Keratinocyte (primary cell): ENCODE data around the gene FAM47B. TPM values are rescaled to one million over a fixed set of nuclear protein-coding genes. Genes with fewer than 3 reads are reported as not detected.

Source experiments
- DNase-seq: peaks from one replicate; pipeline ENCODE4 v3.0.0-alpha.2; 2011; ENCODE audit warnings: low read depth, missing footprints, low spot score
- FAIRE-seq: peaks from 2 replicates; lab custom pipeline; 2011; peaks lifted over from hg19 to GRCh38; lab: Jason Lieb, UNC
- H2AFZ ChIP-seq: 2 replicates; pipeline ENCODE4 v1.6.0; 2012; ENCODE audit warnings: low read length, control low read depth, inconsistent platforms; ENCODE audit not compliant: control insufficient read depth
- H3K27ac ChIP-seq: 2 replicates; pipeline ENCODE4 v1.5.1; 2011; ENCODE audit warnings: low read length; ENCODE audit not compliant: control insufficient read depth, insufficient read depth
- H3K27me3 ChIP-seq: 3 replicates; pipeline ENCODE4 v1.6.0; 2011; ENCODE audit warnings: low read length; ENCODE audit not compliant: control insufficient read depth, insufficient read depth; ENCODE audit errors: extremely low read depth
- H3K36me3 ChIP-seq, 2 experiments: 2 replicates in 1 of 2; 3 replicates in 1 of 2; pipeline ENCODE4 v1.5.1; 2011; ENCODE audit warnings: low read length in 2 of 2, mild to moderate bottlenecking in 1 of 2; ENCODE audit not compliant: control insufficient read depth in 2 of 2, insufficient read depth in 2 of 2; ENCODE audit errors: extremely low read depth in 1 of 2
- H3K4me1 ChIP-seq: 3 replicates; pipeline ENCODE4 v1.5.1; 2011; ENCODE audit warnings: low read length; ENCODE audit not compliant: control insufficient read depth, insufficient read depth; ENCODE audit errors: extremely low read depth
- H3K4me2 ChIP-seq: 3 replicates; pipeline ENCODE4 v1.6.0; 2011; ENCODE audit warnings: low read depth, low read length; ENCODE audit not compliant: control insufficient read depth, insufficient read depth; ENCODE audit errors: extremely low read depth
- H3K4me3 ChIP-seq, 3 experiments: fragments of 200-600 bp in 1 of 3; sonication (generic) in 1 of 3; 2 replicates in 2 of 3; 3 replicates in 1 of 3; pipeline ENCODE4 v1.5.1; 2011 to 2016; ENCODE audit warnings: low read length in 3 of 3, mild to moderate bottlenecking in 3 of 3, control low read depth in 2 of 3, inconsistent platforms in 1 of 3, low read depth in 1 of 3, mixed read lengths in 1 of 3, mixed run types in 1 of 3, moderate library complexity in 1 of 3; ENCODE audit not compliant: control insufficient read depth in 2 of 3, insufficient read depth in 2 of 3; ENCODE audit errors: extremely low read depth in 1 of 3
- H3K79me2 ChIP-seq: 2 replicates; pipeline ENCODE4 v1.6.0; 2012; ENCODE audit warnings: low read length; ENCODE audit not compliant: control insufficient read depth, insufficient read depth
- H3K9ac ChIP-seq: 3 replicates; pipeline ENCODE4 v1.6.0; 2011; ENCODE audit warnings: low read length; ENCODE audit not compliant: control insufficient read depth, insufficient read depth; ENCODE audit errors: extremely low read depth
- H3K9me1 ChIP-seq: 3 replicates; pipeline ENCODE4 v1.6.0; 2011; ENCODE audit warnings: low read length; ENCODE audit not compliant: control insufficient read depth, insufficient read depth; ENCODE audit errors: extremely low read depth
- H3K9me3 ChIP-seq: 2 replicates; pipeline ENCODE4 v1.5.1; 2012; ENCODE audit warnings: low read depth, low read length; ENCODE audit not compliant: control insufficient read depth
- H4K20me1 ChIP-seq: 3 replicates; pipeline ENCODE4 v1.6.0; 2011; ENCODE audit warnings: low read length; ENCODE audit not compliant: control insufficient read depth, insufficient read depth; ENCODE audit errors: extremely low read depth
- EZH2 ChIP-seq: IDR thresholded peaks from one replicate; pipeline ENCODE4 v1.6.1; 2012; ENCODE audit warnings: inconsistent platforms, mild to moderate bottlenecking, low read length, moderate library complexity
- dilution Hi-C: fragments of 300-500 bp; cut with MboI; formaldehyde crosslinking; loops from one replicate; pipeline ENCODE4 v1.7.0; 2020; ENCODE audit warnings: low sequenced_read_pairs; ENCODE audit not compliant: extremely low pct_ligation_motif_present
- polyA plus RNA-seq, 5 experiments: library from polyadenylated mRNA; depleted of rRNA in 3 of 5; stranded (reverse) in 3 of 5; stranded (forward) in 1 of 5; unstranded in 1 of 5; fragments of >200 nt; gene quantifications; 1 replicate in 1 of 5; 2 replicates in 3 of 5; 3 replicates in 1 of 5; pipeline versions ENCODE4 v1.2.1 to v1.2.3, GENCODE V29; 2011 to 2012; ENCODE audit warnings: missing spikeins in 2 of 5, low read depth in 1 of 5, low replicate concordance in 1 of 5
- TF ChIP-seq, protein P1 (sequence below), 3 experiments: IDR thresholded peaks in 1 of 3; conservative IDR thresholded peaks in 1 of 3; optimal IDR thresholded peaks in 1 of 3; 2 replicates in 2 of 3; 3 replicates in 1 of 3; pipeline versions ENCODE3 to v1.5.1; 2011; ENCODE audit warnings: low read length in 3 of 3, mild to moderate bottlenecking in 3 of 3, moderate library complexity in 2 of 3, control low read depth in 1 of 3, inconsistent platforms in 1 of 3; ENCODE audit not compliant: insufficient read depth in 2 of 3; ENCODE audit errors: extremely low read depth in 1 of 3

The FAM47B gene
- polyA plus RNA-seq, 1 donor (not counting 4 experiments of a cell fraction or from before 2014, with no cell fraction given): not detected

GRCh38 chrX:34915463-34916225 is 27.0 kb upstream of the FAM47B start:
- no peaks in the 10 kb centered on the region for H3K79me2 ChIP-seq
- no peak overlapping the region for H3K9ac ChIP-seq
- no peaks in the 10 kb centered on the region for H3K9me1 ChIP-seq
- dilution Hi-C loops: no loop called here
- peaks cover 24% of the 10 kb centered on the region for H3K4me1 ChIP-seq
- no peaks in the 10 kb centered on the region for H3K27me3 ChIP-seq
- H3K27ac ChIP-seq: no peak overlapping the region
- H3K36me3 ChIP-seq: no peaks in the 10 kb centered on the region
- H4K20me1 ChIP-seq: no peaks in the 10 kb centered on the region
- peak; percentile 29 for FAIRE-seq
- H3K4me2 ChIP-seq: peak overlapping the region; percentile 52
- no peak overlapping the region for H2AFZ ChIP-seq
- no peak for TF ChIP-seq EZH2
- TF ChIP-seq, protein P1, sequence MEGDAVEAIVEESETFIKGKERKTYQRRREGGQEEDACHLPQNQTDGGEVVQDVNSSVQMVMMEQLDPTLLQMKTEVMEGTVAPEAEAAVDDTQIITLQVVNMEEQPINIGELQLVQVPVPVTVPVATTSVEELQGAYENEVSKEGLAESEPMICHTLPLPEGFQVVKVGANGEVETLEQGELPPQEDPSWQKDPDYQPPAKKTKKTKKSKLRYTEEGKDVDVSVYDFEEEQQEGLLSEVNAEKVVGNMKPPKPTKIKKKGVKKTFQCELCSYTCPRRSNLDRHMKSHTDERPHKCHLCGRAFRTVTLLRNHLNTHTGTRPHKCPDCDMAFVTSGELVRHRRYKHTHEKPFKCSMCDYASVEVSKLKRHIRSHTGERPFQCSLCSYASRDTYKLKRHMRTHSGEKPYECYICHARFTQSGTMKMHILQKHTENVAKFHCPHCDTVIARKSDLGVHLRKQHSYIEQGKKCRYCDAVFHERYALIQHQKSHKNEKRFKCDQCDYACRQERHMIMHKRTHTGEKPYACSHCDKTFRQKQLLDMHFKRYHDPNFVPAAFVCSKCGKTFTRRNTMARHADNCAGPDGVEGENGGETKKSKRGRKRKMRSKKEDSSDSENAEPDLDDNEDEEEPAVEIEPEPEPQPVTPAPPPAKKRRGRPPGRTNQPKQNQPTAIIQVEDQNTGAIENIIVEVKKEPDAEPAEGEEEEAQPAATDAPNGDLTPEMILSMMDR (optimal IDR thresholded peaks at IDR 0.05 in 1 of 3, IDR thresholded peaks at IDR 0.05 in 1 of 3, conservative IDR thresholded peaks at IDR 0.05 in 1 of 3; ENCODE audit: extremely low read depth in 1 of 3, insufficient read depth in 2 of 3, low read length in 3 of 3): no peak
- no peak overlapping the region for H3K4me3 ChIP-seq
- no peaks in the 10 kb centered on the region for H3K9me3 ChIP-seq
- no peak for DNase-seq

- H3K27ac ChIP-seq: no peak overlapping the region
- no peaks in the 10 kb centered on the region for H3K79me2 ChIP-seq
- FAIRE-seq (no peak), DNase-seq (no peak)
- no peaks in the 10 kb centered on the region for H4K20me1 ChIP-seq
- H3K9ac ChIP-seq: no peak overlapping the region
- H3K4me3 ChIP-seq: no peak overlapping the region
- H3K4me2 ChIP-seq: no peak overlapping the region
- no peaks in the 10 kb centered on the region for H3K36me3 ChIP-seq
- no peaks in the 10 kb centered on the region for H3K9me1 ChIP-seq
- H3K27me3 ChIP-seq: no peaks in the 10 kb centered on the region
- TF ChIP-seq, protein P1 (optimal IDR thresholded peaks at IDR 0.05 in 1 of 3, IDR thresholded peaks at IDR 0.05 in 1 of 3, conservative IDR thresholded peaks at IDR 0.05 in 1 of 3; ENCODE audit: extremely low read depth in 1 of 3, insufficient read depth in 2 of 3, low read length in 3 of 3): no peak
- peaks cover 24% of the 10 kb centered on the region for H3K4me1 ChIP-seq
- dilution Hi-C loops: no loop called here
- H3K9me3 ChIP-seq: no peaks in the 10 kb centered on the region
- no peak overlapping the region for H2AFZ ChIP-seq
These were observed 25.4 kb upstream of the FAM47B start for GRCh38 chrX:34917146-34917545.
